C1 segment of cervical spinal cord (tissue), 14 donors: Measurements from ENCODE around the gene M1AP.
"Not testable (repeated sequence)": the region's sequence is repeated elsewhere in the genome, so short reads cannot be mapped to it uniquely, and the experiment has no call there.

ENCODE experiments used
- DNase-seq, 14 donors: peaks; one replicate each; lab custom pipeline; 2025; lab: John Stamatoyannopoulos, UW

M1AP gene

GRCh38 chr2:74566076-74566753 lies 81.9 kb downstream of the M1AP start:
- no peak for DNase-seq

- no peak for DNase-seq
Observed at GRCh38 chr2:74564222-74564621, 83.9 kb downstream of the M1AP start.

- no peak for DNase-seq
Observed at GRCh38 chr2:74562126-74562775, 85.9 kb downstream of the M1AP start.

- DNase-seq, result not testable (repeated sequence)
Observed at GRCh38 chr2:74561022-74561421, 87.1 kb downstream of the M1AP start.

GRCh38 chr2:74560591-74560990 lies 87.5 kb downstream of the M1AP start:
- DNase-seq, result no peak

- no peak for DNase-seq
Observed at GRCh38 chr2:74559912-74560311, 88.2 kb downstream of the M1AP start.

- no peak for DNase-seq
Observed at GRCh38 chr2:74558284-74559230, 89.6 kb downstream of the M1AP start.

GRCh38 chr2:74556831-74557370 lies 91.2 kb downstream of the M1AP start:
- no peak for DNase-seq

- no peak for DNase-seq
Observed at GRCh38 chr2:74556159-74556558, 92.0 kb downstream of the M1AP start.

- peak in 2 of 14 donors; percentile 20 to 30 for DNase-seq
Observed at GRCh38 chr2:74555610-74556103, 92.5 kb downstream of the M1AP start.

- peak in 2 of 14 donors; percentile 51 to 55 for DNase-seq
Observed at GRCh38 chr2:74554820-74555531, 93.2 kb downstream of the M1AP start.

GRCh38 chr2:74553892-74554819 lies 94.0 kb downstream of the M1AP start, which contains the start of the genes DOK1 and LOXL3:
Gene DOK1, plus strand, starts transcription at chr2:74554720. Its CDS starts 35 bp downstream, at chr2:74554755.
Gene LOXL3, minus strand, starts transcription at chr2:74553942. Its CDS starts 1,308 bp downstream, at chr2:74552634.
- peak in 11 of 14 donors; percentile 44 to 79 (median 69) for DNase-seq

GRCh38 chr2:74552914-74553811 lies 95.0 kb downstream of the M1AP start:
- peak in 4 of 14 donors; percentile 34 to 45 (median 42) for DNase-seq

- no peak for DNase-seq
Observed at GRCh38 chr2:74551942-74552913, 95.9 kb downstream of the M1AP start.

GRCh38 chr2:74551530-74551929 lies 96.6 kb downstream of the M1AP start:
- DNase-seq, result no peak

GRCh38 chr2:74550231-74550630 lies 97.9 kb downstream of the M1AP start:
- DNase-seq, result no peak
